H1 (cell line): ENCODE results near the gene SMAD7. TPM values are rescaled to one million over a fixed set of nuclear protein-coding genes. Genes with fewer than 3 reads are reported as not detected.

ENCODE experiments used
- CTCF ChIA-PET: fragments of 300-600 bp; sonication (Branson Sonifier 250); formaldehyde crosslinking; loops from one replicate; lab custom pipeline; 2021; ENCODE audit not compliant: partially characterized antibody; lab: Charles Lee
- POLR2A ChIA-PET: fragments of 300-600 bp; sonication (Branson Sonifier 250); formaldehyde crosslinking; loops from one replicate; lab custom pipeline; 2021; ENCODE audit warnings: inconsistent platforms; ENCODE audit not compliant: partially characterized antibody; lab: Charles Lee
- DNase-seq, 2 experiments: peaks; one replicate each; pipeline versions ENCODE4 v3.0.0 to v3.0.0-alpha.2; 2010 to 2022; ENCODE audit warnings: low spot score in 2 of 2, low read depth in 1 of 2, mixed read lengths in 1 of 2
- FAIRE-seq: peaks from 2 replicates; lab custom pipeline; 2011; peaks lifted over from hg19 to GRCh38; lab: Jason Lieb, UNC
- H2AFZ ChIP-seq: 2 replicates; pipeline ENCODE4 v1.8.1; 2012; ENCODE audit warnings: low read length, inconsistent platforms
- H2AK5ac ChIP-seq: 2 replicates; pipeline ENCODE4 v1.6.1; 2013; ENCODE audit warnings: low read depth, low read length
- H2BK120ac ChIP-seq: replicated peaks from 2 replicates; pipeline ENCODE3; 2013; ENCODE audit warnings: low read depth, low read length, inconsistent platforms
- H2BK12ac ChIP-seq: 2 replicates; pipeline ENCODE4 v1.6.1; 2013; ENCODE audit warnings: low read depth, low read length
- H2BK15ac ChIP-seq: 2 replicates; pipeline ENCODE4 v1.6.1; 2013; ENCODE audit warnings: low read length
- H2BK20ac ChIP-seq: 2 replicates; pipeline ENCODE4 v1.6.1; 2013; ENCODE audit warnings: low read length
- H2BK5ac ChIP-seq: 2 replicates; pipeline ENCODE4 v1.6.1; 2013; ENCODE audit warnings: low read depth, low read length
- H3K14ac ChIP-seq: 2 replicates; pipeline ENCODE4 v1.6.1; 2013; ENCODE audit warnings: inconsistent platforms; ENCODE audit not compliant: insufficient read length
- H3K18ac ChIP-seq: 2 replicates; pipeline ENCODE4 v1.6.1; 2013; ENCODE audit warnings: low read length; ENCODE audit errors: extremely low read depth
- H3K23ac ChIP-seq: 2 replicates; pipeline ENCODE4 v1.6.1; 2013; ENCODE audit warnings: inconsistent platforms; ENCODE audit not compliant: insufficient read length
- H3K23me2 ChIP-seq: 2 replicates; pipeline ENCODE4 v1.6.1; 2013; ENCODE audit warnings: low read depth, low read length
- H3K27ac ChIP-seq: 2 replicates; pipeline ENCODE4 v1.6.1; 2011; ENCODE audit warnings: low read depth, low read length, inconsistent platforms
- H3K27me3 ChIP-seq, 4 experiments: replicated peaks in 1 of 4; 1 replicate in 1 of 4; 2 replicates in 3 of 4; pipeline versions ENCODE4 v1.6.1 to v1.8.1; 2011 to 2013; ENCODE audit warnings: low read length in 3 of 4, mild to moderate bottlenecking in 3 of 4, inconsistent platforms in 2 of 4, mixed read lengths in 2 of 4, moderate library complexity in 1 of 4; ENCODE audit not compliant: control insufficient read depth in 3 of 4, insufficient read depth in 3 of 4; ENCODE audit errors: extremely low read depth in 1 of 4
- H3K36me3 ChIP-seq, 4 experiments: 2 replicates each; pipeline versions ENCODE4 v1.6.1 to v1.8.1; 2011 to 2013; ENCODE audit warnings: mild to moderate bottlenecking in 4 of 4, low read length in 3 of 4, moderate library complexity in 2 of 4, control low read depth in 1 of 4, inconsistent platforms in 1 of 4; ENCODE audit not compliant: insufficient read depth in 4 of 4, control insufficient read depth in 2 of 4
- H3K4ac ChIP-seq: replicated peaks from 2 replicates; pipeline ENCODE3; 2013; ENCODE audit warnings: low read length, low read depth, mixed read lengths, inconsistent platforms; ENCODE audit not compliant: insufficient read length
- H3K4me1 ChIP-seq, 4 experiments: replicated peaks in 1 of 4; 1 replicate in 1 of 4; 2 replicates in 3 of 4; pipeline versions ENCODE4 v1.6.1 to v1.8.1; 2011 to 2013; ENCODE audit warnings: low read length in 3 of 4, inconsistent platforms in 2 of 4, mixed read lengths in 1 of 4; ENCODE audit not compliant: insufficient read depth in 4 of 4, control insufficient read depth in 3 of 4
- H3K4me2 ChIP-seq, 2 experiments: 2 replicates each; pipeline versions ENCODE4 v1.6.1 to v1.8.1; 2011 to 2013; ENCODE audit warnings: low read depth in 2 of 2, low read length in 2 of 2, control low read depth in 1 of 2, inconsistent platforms in 1 of 2, mild to moderate bottlenecking in 1 of 2; ENCODE audit not compliant: insufficient read depth in 1 of 2
- H3K4me3 ChIP-seq, 4 experiments: fragments of 200-600, 300-600 bp in 1 of 4; sonication (generic), shearing (Covaris generic), sonication (Bioruptor Twin) in 1 of 4; 2 replicates each; pipeline versions ENCODE4 v1.5.1 to v1.8.1; 2011 to 2016; ENCODE audit warnings: low read length in 4 of 4, low read depth in 3 of 4, control low read depth in 2 of 4, inconsistent platforms in 2 of 4, mild to moderate bottlenecking in 2 of 4, mixed read lengths in 1 of 4, moderate library complexity in 1 of 4; ENCODE audit not compliant: insufficient read depth in 2 of 4; ENCODE audit errors: extremely low read depth in 1 of 4
- H3K56ac ChIP-seq: replicated peaks from 2 replicates; pipeline ENCODE3; 2013; ENCODE audit warnings: low read depth, mild to moderate bottlenecking, mixed read lengths, low read length, inconsistent platforms; ENCODE audit not compliant: insufficient read length
- H3K79me1 ChIP-seq: 2 replicates; pipeline ENCODE4 v1.6.1; 2013; ENCODE audit warnings: low read depth, low read length, control low read depth
- H3K79me2 ChIP-seq, 2 experiments: 2 replicates each; pipeline versions ENCODE4 v1.6.1 to v1.8.1; 2012 to 2013; ENCODE audit warnings: low read length in 2 of 2, mild to moderate bottlenecking in 2 of 2, inconsistent platforms in 1 of 2; ENCODE audit not compliant: insufficient read depth in 2 of 2, control insufficient read depth in 1 of 2
- H3K9ac ChIP-seq, 4 experiments: replicated peaks in 1 of 4; 1 replicate in 1 of 4; 2 replicates in 3 of 4; pipeline versions ENCODE4 v1.6.1 to v1.8.1; 2011 to 2013; ENCODE audit warnings: low read depth in 3 of 4, low read length in 3 of 4, control low read depth in 2 of 4, mild to moderate bottlenecking in 2 of 4, moderate library complexity in 2 of 4, inconsistent platforms in 1 of 4; ENCODE audit errors: extremely low read depth in 1 of 4
- H3K9me3 ChIP-seq, 2 experiments: 2 replicates each; pipeline versions ENCODE4 v1.6.1 to v1.8.1; 2012 to 2013; ENCODE audit warnings: mild to moderate bottlenecking in 2 of 2, moderate library complexity in 2 of 2, control low read depth in 1 of 2, inconsistent platforms in 1 of 2, low read depth in 1 of 2, low read length in 1 of 2, mixed read lengths in 1 of 2; ENCODE audit not compliant: insufficient read depth in 2 of 2
- H4K20me1 ChIP-seq, 2 experiments: replicated peaks in 1 of 2; 2 replicates each; pipeline versions ENCODE3 to v1.8.1; 2011 to 2013; ENCODE audit warnings: inconsistent platforms in 2 of 2, low read length in 2 of 2, mild to moderate bottlenecking in 1 of 2; ENCODE audit not compliant: insufficient read depth in 2 of 2, control insufficient read depth in 1 of 2
- H4K5ac ChIP-seq: 2 replicates; pipeline ENCODE4 v1.6.1; 2013; ENCODE audit warnings: low read length, low read depth, mixed read lengths, inconsistent platforms; ENCODE audit not compliant: insufficient read length
- H4K8ac ChIP-seq: 2 replicates; pipeline ENCODE4 v1.8.0; 2013; ENCODE audit warnings: mild to moderate bottlenecking, moderate library complexity, low read length, inconsistent platforms; ENCODE audit not compliant: insufficient read depth; ENCODE audit errors: extremely low read depth
- H4K91ac ChIP-seq: replicated peaks from 2 replicates; pipeline ENCODE3; 2013; ENCODE audit warnings: low read length, mixed read lengths, inconsistent platforms; ENCODE audit not compliant: insufficient read length
- BCL11A ChIP-seq, 2 experiments: IDR thresholded peaks; one replicate each; pipeline ENCODE4 v1.6.1; 2011; ENCODE audit warnings: low read depth in 2 of 2, low read length in 2 of 2, mild to moderate bottlenecking in 2 of 2
- CEBPB ChIP-seq: IDR thresholded peaks from 2 replicates; pipeline ENCODE4 v1.6.1; 2012; ENCODE audit warnings: low read depth, low read length
- CTCF ChIP-seq, 3 experiments: IDR thresholded peaks; 1 replicate in 2 of 3; 2 replicates in 1 of 3; pipeline versions ENCODE4 v1.5.1 to v1.6.1; 2011; ENCODE audit warnings: low read length in 3 of 3, mild to moderate bottlenecking in 3 of 3, inconsistent platforms in 2 of 3, low read depth in 1 of 3, moderate library complexity in 1 of 3; ENCODE audit not compliant: insufficient read depth in 1 of 3; ENCODE audit errors: control extremely low read depth in 1 of 3
- FOSL1 ChIP-seq: IDR thresholded peaks from 2 replicates; pipeline ENCODE4 v1.6.1; 2011; ENCODE audit warnings: mild to moderate bottlenecking, low read depth, low read length, moderate library complexity; ENCODE audit not compliant: insufficient read depth
- GTF2F1 ChIP-seq: IDR thresholded peaks from 2 replicates; pipeline ENCODE4 v1.6.1; 2012; ENCODE audit warnings: low read depth, low read length, improper control_type of control experiment, borderline replicate concordance
- TEAD4 ChIP-seq: IDR thresholded peaks from 2 replicates; pipeline ENCODE4 v1.6.1; 2012; ENCODE audit warnings: low read depth, low read length, inconsistent platforms, mixed read lengths
- USF2 ChIP-seq: IDR thresholded peaks from 2 replicates; pipeline ENCODE4 v1.6.1; 2011; ENCODE audit warnings: low read length, improper control_type of control experiment
- WGBS, 2 experiments: shearing (Covaris generic) in 1 of 2; methylation state at CpG; one replicate each; pipeline versions ENCODE4 v1.1.6 to v1.1.7; 2013 to 2015; ENCODE audit warnings: low lambda C conversion rate in 2 of 2, mixed read lengths in 2 of 2, inconsistent platforms in 1 of 2, low coverage in 1 of 2, missing lambda C conversion rate in 1 of 2; ENCODE audit not compliant: insufficient replicate concordance in 2 of 2, insufficient coverage in 1 of 2, insufficient read length in 1 of 2; ENCODE audit errors: extremely low coverage in 1 of 2, missing lambda C conversion rate in 1 of 2; 5-methylcytosine and 5-hydroxymethylcytosine counted together
- polyA plus RNA-seq, 7 experiments: library from polyadenylated mRNA; depleted of rRNA in 3 of 7; stranded (reverse) in 5 of 7; unstranded in 2 of 7; fragments of >200 nt in 5 of 7; fragments of 200-250 nt in 2 of 7; gene quantifications; 1 replicate in 5 of 7; 2 replicates in 1 of 7; 4 replicates in 1 of 7; pipeline versions ENCODE4 v1.2.1 to v1.2.3, GENCODE V29; 2011 to 2013; ENCODE audit warnings: missing spikeins in 2 of 7, mixed read lengths in 2 of 7
- total RNA-seq: library from RNA; stranded (reverse); fragmentation: NEBNext Ultra II Directional; extraction: Animal tissue kit (Norgen Biotek cat#: 25700); gene quantifications from 2 replicates; pipeline ENCODE4 v1.2.1, GENCODE V29; 2021

Gene SMAD7
- total and polyA plus RNA-seq, 2 of the 8 experiments (the other 6 are each of a cell fraction or from before 2014, with no cell fraction given) = 6.5 to 15.5 TPM

- ChIA-PET POLR2A (interaction anchor here (0.8 kb wide), 1 partner anchor 44 kb away, joined by 3 read pairs; no protein-coding TSS in a partner anchor), CTCF (interaction anchor here (0.7 to 1.2 kb wide), 2 partner anchors 19 to 38 kb away, joined by 3 read pairs; no protein-coding TSS in a partner anchor)
- Histone ChIP-seq H2BK20ac (0 out of 2 replicates have a peak overlapping the region, but pooled peaks have one; percentile 32), H2AK5ac (0 out of 2 replicates have a peak overlapping the region, but pooled peaks have one; percentile 5), H2AFZ (no peak overlapping the region), H3K27me3 (no peaks in the 10 kb centered on the region; a peak in 2 of 7 replicates), H3K4ac (no peak overlapping the region), H3K4me2 (no peak overlapping the region), H3K56ac (no peak overlapping the region), H3K9me3 (no peaks in the 10 kb centered on the region), H3K27ac (no peak overlapping the region), H3K14ac (no peak overlapping the region), H2BK15ac (peak overlapping the region; percentile 29; the same call in 1 of the 2 replicates), H3K79me1 (no peaks in the 10 kb centered on the region), H3K23me2 (no peaks in the 10 kb centered on the region), H4K20me1 (no peaks in the 10 kb centered on the region), H3K9ac (no peak overlapping the region), H4K5ac (no peak overlapping the region), H3K79me2 (no peaks in the 10 kb centered on the region), H4K91ac (no peak overlapping the region), H3K4me3 (no peak overlapping the region), H3K4me1 (peaks cover 0 to 4% (median 2%) of the 10 kb centered on the region in 4 experiments; a peak in 3 of 7 replicates), H2BK120ac (no peak overlapping the region), H2BK12ac (peak overlapping the region; percentile 68; the same call in 1 of the 2 replicates), H3K36me3 (no peaks in the 10 kb centered on the region), H3K23ac (no peak overlapping the region), H4K8ac (no peak overlapping the region), H3K18ac (no peak overlapping the region), H2BK5ac (no peak overlapping the region)
- WGBS, 2 experiments = 96% methylated on average over 8 of the region's 8 CpGs; no CpG with 5 or more reads in 1 of the 2 experiments
- TF ChIP-seq USF2 (no peak), FOSL1 (no peak), TEAD4 (no peak), CTCF (IDR thresholded peaks at IDR 0.05; ENCODE audit: control extremely low read depth in 1 of 3, insufficient read depth in 1 of 3, low read depth in 1 of 3, low read length in 3 of 3) (no peak), CEBPB (no peak), BCL11A (IDR thresholded peaks at IDR 0.05; ENCODE audit: low read depth in 2 of 2, low read length in 2 of 2) (no peak), GTF2F1 (no peak)
- DNase-seq (no peak), FAIRE-seq (no peak)
These were observed 41.4 kb upstream of the SMAD7 start for GRCh38 chr18:48992133-48992532.
